ENCODE data around the gene SLC25A39. TPM values are rescaled to one million over a fixed set of nuclear protein-coding genes. Genes with fewer than 3 reads are reported as not detected.

SLC25A39 gene
- total and polyA plus RNA-seq, 9 of the 15 experiments (the other 6 are each of a cell fraction or from before 2014, with no cell fraction given) = 4.8 to 267 (median 140) TPM

GRCh38 chr17:44279666-44280391 lies 44.8 kb downstream of the SLC25A39 start (continued):
- TF ChIP-seq L3MBTL2 (IDR thresholded peaks at IDR 0.05) (peak; percentile 60), PHB2 (IDR thresholded peaks at IDR 0.05; ENCODE audit: low read depth) (no peak), ZHX1 (conservative IDR thresholded peaks at IDR 0.05; ENCODE audit: low read length) (no peak), ZBTB49 (CRISPR knock-in tag; IDR thresholded peaks at IDR 0.05; ENCODE audit: borderline replicate concordance) (no peak), RBBP5 (IDR thresholded peaks at IDR 0.05; ENCODE audit: borderline replicate concordance, insufficient read depth, low read length, poor library complexity, severe bottlenecking) (peak; percentile 70), ZNF12 (CRISPR knock-in tag; IDR thresholded peaks at IDR 0.05) (0 out of 2 replicates have a peak, but pooled peaks have one; percentile 31), AFF1 (IDR thresholded peaks at IDR 0.05; ENCODE audit: low read depth in 1 of 2, partially characterized antibody in 2 of 2) (no peak), DPF2 (IDR thresholded peaks at IDR 0.05) (peak; percentile 61; the same call in 1 of the 2 replicates), ESRRA (IDR thresholded peaks at IDR 0.05; ENCODE audit: borderline replicate concordance, low read depth) (peak; percentile 97), KDM1A (IDR thresholded peaks at IDR 0.05) (peak; percentile 93), JUN (IDR thresholded peaks at IDR 0.05; ENCODE audit: borderline replicate concordance, low read depth, low read length) (0 out of 2 replicates have a peak, but pooled peaks have one; percentile 4), JUN (CRISPR knock-in tag; IDR thresholded peaks at IDR 0.05; ENCODE audit: borderline replicate concordance) (no peak), ETV1 (tag; conservative IDR thresholded peaks at IDR 0.05; ENCODE audit: low read depth) (peak; percentile 95), RBFOX2 (IDR thresholded peaks at IDR 0.05; ENCODE audit: low read depth, low read length) (peak; percentile 70), NBN (IDR thresholded peaks at IDR 0.05; ENCODE audit: low read depth) (0 out of 2 replicates have a peak, but pooled peaks have one; percentile 17), SREBF2 (CRISPR knock-in tag; IDR thresholded peaks at IDR 0.05) (no peak), RNF2 (IDR thresholded peaks at IDR 0.05) (peak; percentile 65; the same call in 1 of the 2 replicates), SP1 (CRISPR knock-in tag; IDR thresholded peaks at IDR 0.05) (no peak), ZFX (CRISPR knock-in tag; IDR thresholded peaks at IDR 0.05) (peak; percentile 74), ZNF311 (CRISPR knock-in tag; IDR thresholded peaks at IDR 0.05) (no peak)
